ENCODE measurements around the gene HOXB3.
A peak's percentile ranks its signal among the peaks of the same experiment; 100 is the strongest.

The HOXB3 gene

GRCh38 chr17:48558057-48558830 is 31.8 kb downstream of the HOXB3 start:
- Histone ChIP-seq H3K4me1 (ENCODE audit: control insufficient read depth, insufficient read depth, low read length, poor library complexity, severe bottlenecking) (peaks cover 25% of the 10 kb centered on the region), H3K9me3 (ENCODE audit: control insufficient read depth, low read length) (no peaks in the 10 kb centered on the region), H3K4me3 (ENCODE audit: extremely low read depth, insufficient read depth, low read length, poor library complexity, severe bottlenecking) (no peak overlapping the region), H3K27ac (ENCODE audit: low read depth, low read length, severe bottlenecking) (peak overlapping the region; percentile 18), H3K36me3 (ENCODE audit: control insufficient read depth, insufficient read depth, low read length) (no peaks in the 10 kb centered on the region)
- WGBS, 2 experiments (ENCODE audit: insufficient coverage in 2 of 2), result 16 to 27% methylated on average over 4 to 5 of the region's 13 CpGs

GRCh38 chr17:48556576-48557401 is 33.3 kb downstream of the HOXB3 start:
- Histone ChIP-seq H3K27ac (ENCODE audit: low read depth, low read length, severe bottlenecking) (peak overlapping the region; percentile 71), H3K9me3 (ENCODE audit: control insufficient read depth, low read length) (no peaks in the 10 kb centered on the region), H3K4me1 (ENCODE audit: control insufficient read depth, insufficient read depth, low read length, poor library complexity, severe bottlenecking) (peaks cover 33% of the 10 kb centered on the region), H3K4me3 (ENCODE audit: extremely low read depth, insufficient read depth, low read length, poor library complexity, severe bottlenecking) (no peak overlapping the region), H3K36me3 (ENCODE audit: control insufficient read depth, insufficient read depth, low read length) (peaks cover 10% of the 10 kb centered on the region)
- 18 to 26% methylated on average over 4 to 5 of the region's 7 CpGs for WGBS, 2 experiments (ENCODE audit: insufficient coverage in 2 of 2)

GRCh38 chr17:48556229-48556575 is 33.8 kb downstream of the HOXB3 start:
- no peaks in the 10 kb centered on the region for H3K9me3 ChIP-seq (ENCODE audit: control insufficient read depth, low read length)
- WGBS, 2 experiments (ENCODE audit: insufficient coverage in 2 of 2), result 7 to 17% methylated on average over 2 of the region's 5 CpGs

GRCh38 chr17:48555258-48556228 is 34.5 kb downstream of the HOXB3 start:
- Histone ChIP-seq H3K27ac (ENCODE audit: low read depth, low read length, severe bottlenecking) (peak overlapping the region; percentile 72), H3K9me3 (ENCODE audit: control insufficient read depth, low read length) (no peaks in the 10 kb centered on the region), H3K36me3 (ENCODE audit: control insufficient read depth, insufficient read depth, low read length) (peaks cover 13% of the 10 kb centered on the region), H3K4me1 (ENCODE audit: control insufficient read depth, insufficient read depth, low read length, poor library complexity, severe bottlenecking) (peaks cover 43% of the 10 kb centered on the region), H3K4me3 (ENCODE audit: extremely low read depth, insufficient read depth, low read length, poor library complexity, severe bottlenecking) (peak overlapping the region; percentile 43)
- WGBS, 2 experiments (ENCODE audit: insufficient coverage in 2 of 2), result 1 to 2% methylated on average over 12 to 28 of the region's 36 CpGs

More at GRCh38 chr17:48556229-48556575, 33.8 kb downstream of the HOXB3 start:
- Histone ChIP-seq H3K36me3 (ENCODE audit: control insufficient read depth, insufficient read depth, low read length) (peaks cover 13% of the 10 kb centered on the region), H3K4me3 (ENCODE audit: extremely low read depth, insufficient read depth, low read length, poor library complexity, severe bottlenecking) (peak overlapping the region; percentile 43), H3K4me1 (ENCODE audit: control insufficient read depth, insufficient read depth, low read length, poor library complexity, severe bottlenecking) (peaks cover 39% of the 10 kb centered on the region), H3K27ac (ENCODE audit: low read depth, low read length, severe bottlenecking) (peak overlapping the region; percentile 71)

GRCh38 chr17:48554412-48555257 is 35.4 kb downstream of the HOXB3 start:
- H3K4me3 ChIP-seq (ENCODE audit: extremely low read depth, insufficient read depth, low read length, poor library complexity, severe bottlenecking), result peak overlapping the region; percentile 43
- peaks cover 13% of the 10 kb centered on the region for H3K36me3 ChIP-seq (ENCODE audit: control insufficient read depth, insufficient read depth, low read length)
- WGBS, 2 experiments (ENCODE audit: insufficient coverage in 2 of 2), result 2 to 4% methylated on average over 29 to 37 of the region's 44 CpGs
- no peaks in the 10 kb centered on the region for H3K9me3 ChIP-seq (ENCODE audit: control insufficient read depth, low read length)
- peak overlapping the region; percentile 72 for H3K27ac ChIP-seq (ENCODE audit: low read depth, low read length, severe bottlenecking)
- H3K4me1 ChIP-seq (ENCODE audit: control insufficient read depth, insufficient read depth, low read length, poor library complexity, severe bottlenecking), result peaks cover 46% of the 10 kb centered on the region

GRCh38 chr17:48553826-48554225 is 36.2 kb downstream of the HOXB3 start:
- Histone ChIP-seq H3K4me3 (ENCODE audit: extremely low read depth, insufficient read depth, low read length, poor library complexity, severe bottlenecking) (peak overlapping the region; percentile 18), H3K36me3 (ENCODE audit: control insufficient read depth, insufficient read depth, low read length) (peaks cover 13% of the 10 kb centered on the region), H3K4me1 (ENCODE audit: control insufficient read depth, insufficient read depth, low read length, poor library complexity, severe bottlenecking) (peaks cover 46% of the 10 kb centered on the region), H3K9me3 (ENCODE audit: control insufficient read depth, low read length) (no peaks in the 10 kb centered on the region), H3K27ac (ENCODE audit: low read depth, low read length, severe bottlenecking) (peak overlapping the region; percentile 17)
- WGBS, 2 experiments (ENCODE audit: insufficient coverage in 2 of 2), result 18 to 29% methylated on average over 1 of the region's 1 CpG

GRCh38 chr17:48553190-48553547 is 36.9 kb downstream of the HOXB3 start:
- H3K4me3 ChIP-seq (ENCODE audit: extremely low read depth, insufficient read depth, low read length, poor library complexity, severe bottlenecking), result no peak overlapping the region

GRCh38 chr17:48552466-48553189 is 37.4 kb downstream of the HOXB3 start:
- peaks cover 52% of the 10 kb centered on the region for H3K4me1 ChIP-seq (ENCODE audit: control insufficient read depth, insufficient read depth, low read length, poor library complexity, severe bottlenecking)
- peaks cover 13% of the 10 kb centered on the region for H3K36me3 ChIP-seq (ENCODE audit: control insufficient read depth, insufficient read depth, low read length)
- H3K27ac ChIP-seq (ENCODE audit: low read depth, low read length, severe bottlenecking), result peak overlapping the region; percentile 73
- WGBS, 2 experiments (ENCODE audit: insufficient coverage in 2 of 2), result 0 to 13% methylated on average over 1 to 2 of the region's 11 CpGs
- peak overlapping the region; percentile 2 for H3K4me3 ChIP-seq (ENCODE audit: extremely low read depth, insufficient read depth, low read length, poor library complexity, severe bottlenecking)
- no peaks in the 10 kb centered on the region for H3K9me3 ChIP-seq (ENCODE audit: control insufficient read depth, low read length)

More at GRCh38 chr17:48553190-48553547, 36.9 kb downstream of the HOXB3 start:
- H3K27ac ChIP-seq (ENCODE audit: low read depth, low read length, severe bottlenecking), result peak overlapping the region; percentile 63
- WGBS, 2 experiments (ENCODE audit: insufficient coverage in 2 of 2), result 21 to 35% methylated on average over 4 to 5 of the region's 5 CpGs
- peaks cover 48% of the 10 kb centered on the region for H3K4me1 ChIP-seq (ENCODE audit: control insufficient read depth, insufficient read depth, low read length, poor library complexity, severe bottlenecking)
- H3K36me3 ChIP-seq (ENCODE audit: control insufficient read depth, insufficient read depth, low read length), result peaks cover 13% of the 10 kb centered on the region
- H3K9me3 ChIP-seq (ENCODE audit: control insufficient read depth, low read length), result no peaks in the 10 kb centered on the region

Measured in mesodermal cell (in vitro differentiated cells).